GM12865 (cell line): ENCODE results near the gene BICRA.

Experiments used
- DNase-seq: peaks from one replicate; pipeline ENCODE4 v3.0.0; 2010; ENCODE audit warnings: low read depth
- H3K4me3 ChIP-seq: 2 replicates; pipeline ENCODE4 v1.5.1; 2011; ENCODE audit warnings: mild to moderate bottlenecking, low read depth, low read length, control low read depth
- CTCF ChIP-seq: IDR thresholded peaks from 2 replicates; pipeline ENCODE4 v1.5.1; 2011; ENCODE audit warnings: low read length, control low read depth, low read depth, inconsistent platforms; ENCODE audit not compliant: insufficient read depth; ENCODE audit errors: missing control alignments

Gene BICRA

GRCh38 chr19:47729468-47729798, 120.5 kb downstream of the BICRA start:
- H3K4me3 ChIP-seq: no peak overlapping the region
- DNase-seq: no peak
- no peak for TF ChIP-seq CTCF

- TF ChIP-seq CTCF: no peak
- peak; percentile 29 for DNase-seq
- no peak overlapping the region for H3K4me3 ChIP-seq
Observed at GRCh38 chr19:47729799-47730520, 121.0 kb downstream of the BICRA start.

- DNase-seq: no peak
- TF ChIP-seq CTCF: no peak
- no peak overlapping the region for H3K4me3 ChIP-seq
Observed at GRCh38 chr19:47730521-47730889, 121.6 kb downstream of the BICRA start.

- no peak for DNase-seq
- TF ChIP-seq CTCF: no peak
- H3K4me3 ChIP-seq: no peak overlapping the region
Observed at GRCh38 chr19:47730910-47731309, 122.0 kb downstream of the BICRA start.

GRCh38 chr19:47735131-47735530, 126.2 kb downstream of the BICRA start:
- no peak for TF ChIP-seq CTCF
- no peak for DNase-seq
- no peak overlapping the region for H3K4me3 ChIP-seq

- no peak for DNase-seq
- no peak overlapping the region for H3K4me3 ChIP-seq
- TF ChIP-seq CTCF: no peak
Observed at GRCh38 chr19:47740866-47741519, 132.1 kb downstream of the BICRA start.
